AG09309 (cell line): ENCODE data around the gene FAAH2.
"Not testable (repeated sequence)": the region's sequence is repeated elsewhere in the genome, so short reads cannot be mapped to it uniquely, and the experiment has no call there.

Experiments
- DNase-seq: peaks from one replicate; pipeline ENCODE4 v3.0.0-alpha.2; 2010; ENCODE audit warnings: low read depth
- H3K4me3 ChIP-seq: 2 replicates; pipeline ENCODE4 v1.5.1; 2011; ENCODE audit warnings: mild to moderate bottlenecking, low read depth, low read length, moderate library complexity; ENCODE audit not compliant: control insufficient read depth
- CTCF ChIP-seq: IDR thresholded peaks from 2 replicates; pipeline ENCODE4 v1.5.1; 2011; ENCODE audit warnings: mild to moderate bottlenecking, low read depth, low read length, inconsistent platforms; ENCODE audit not compliant: insufficient read depth, control insufficient read depth; ENCODE audit errors: missing control alignments

FAAH2 gene

GRCh38 chrX:57329008-57329407, 42.5 kb downstream of the FAAH2 start:
- H3K4me3 ChIP-seq, result no peak overlapping the region
- no peak for TF ChIP-seq CTCF

DNA sequence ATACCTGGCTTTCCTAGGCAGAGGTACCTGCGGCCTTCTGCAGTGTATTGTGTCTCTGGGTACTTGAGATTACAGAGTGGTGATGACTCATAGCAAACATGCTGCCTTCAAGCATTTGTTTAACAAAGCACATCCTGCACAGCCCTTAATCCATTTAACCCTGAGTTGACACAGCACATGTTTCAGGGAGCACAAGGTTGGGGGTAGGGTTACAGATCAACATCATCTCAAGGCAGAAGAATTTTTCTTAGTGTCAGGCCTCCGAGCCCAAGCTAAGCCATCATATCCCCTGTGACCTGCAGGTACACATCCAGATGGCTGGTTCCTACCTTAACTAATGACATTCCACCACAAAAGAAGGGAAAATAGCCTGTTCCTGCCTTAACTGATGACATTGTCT, 49.3 kb downstream of the FAAH2 start:
- H3K4me3 ChIP-seq, DNase-seq: not testable (repeated sequence)

More at GRCh38 chrX:57329008-57329407, 42.5 kb downstream of the FAAH2 start:
- DNase-seq, result no peak

- no peak overlapping the region for H3K4me3 ChIP-seq
- TF ChIP-seq CTCF, result no peak
- DNase-seq, result no peak
Observed at GRCh38 chrX:57353472-57354132, 67.1 kb downstream of the FAAH2 start.

- no peak overlapping the region for H3K4me3 ChIP-seq
- no peak for DNase-seq
- TF ChIP-seq CTCF, result no peak
Observed at GRCh38 chrX:57364145-57364544, 77.6 kb downstream of the FAAH2 start.

DNA sequence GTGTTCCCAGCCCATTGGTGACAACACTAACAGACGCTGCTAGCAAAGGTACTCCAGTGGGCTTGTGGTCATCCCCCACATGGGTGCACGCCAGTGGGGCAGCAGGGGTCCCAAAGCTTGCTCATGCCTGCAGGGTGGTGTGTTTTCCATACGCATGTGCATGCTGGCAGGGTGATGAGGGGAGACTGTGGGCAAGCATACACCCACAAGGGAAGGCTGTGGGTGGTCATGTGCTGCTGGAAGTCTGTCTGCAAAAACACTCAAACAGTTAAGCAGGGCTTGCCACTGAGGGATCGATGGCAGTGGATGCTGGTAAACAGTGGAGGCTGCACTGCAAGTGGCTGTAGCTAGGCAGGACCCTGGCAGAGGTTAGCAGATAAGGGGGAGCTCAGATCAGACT, 79.9 kb downstream of the FAAH2 start:
- no peak for TF ChIP-seq CTCF
- no peak overlapping the region for H3K4me3 ChIP-seq
- no peak for DNase-seq

DNA sequence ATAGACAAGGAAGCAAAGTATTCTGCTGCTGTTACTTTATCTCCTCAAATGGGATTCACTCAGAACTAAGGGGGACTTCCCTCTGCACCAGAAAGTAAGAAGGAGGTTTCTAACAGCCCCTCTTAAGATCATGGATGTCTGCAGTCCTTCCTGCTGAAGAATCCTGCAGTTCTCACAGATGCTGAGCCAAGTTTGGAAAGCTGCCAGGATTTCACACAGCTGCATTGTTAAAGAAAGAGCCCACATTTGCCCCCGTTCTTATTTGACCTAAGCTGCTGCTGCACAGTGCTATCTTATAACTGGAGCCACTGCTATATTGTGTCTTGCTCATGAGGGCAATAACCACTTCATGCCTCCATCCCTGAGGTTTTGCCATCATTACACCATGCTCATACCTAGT, 81.1 kb downstream of the FAAH2 start:
- no peak overlapping the region for H3K4me3 ChIP-seq
- no peak for DNase-seq
- TF ChIP-seq CTCF, result no peak

DNA sequence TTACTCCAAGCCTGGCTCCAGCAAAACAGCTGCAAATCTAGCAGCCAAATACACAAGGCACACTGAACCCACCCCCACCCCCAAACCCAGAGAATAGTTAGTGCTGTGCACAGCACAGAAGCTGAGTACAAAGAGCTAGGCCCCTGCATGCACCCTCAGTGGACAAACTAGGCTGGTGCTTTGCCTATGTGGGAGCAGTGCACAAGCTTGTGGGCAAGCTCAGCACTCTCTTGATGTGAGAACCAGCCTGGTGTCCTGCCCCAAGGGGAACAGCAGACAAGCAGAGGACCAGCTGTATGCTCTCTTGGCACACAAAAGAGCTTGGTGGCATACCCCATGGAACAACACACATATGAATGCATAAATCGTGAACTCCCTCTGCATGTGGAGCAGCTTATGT, 81.7 kb downstream of the FAAH2 start:
- no peak overlapping the region for H3K4me3 ChIP-seq
- no peak for TF ChIP-seq CTCF
- DNase-seq, result no peak
